HEK293 (cell line): ENCODE results near the gene NUDCD2.

Source experiments
- CTCF ChIP-seq: fragments of 450-650 bp; formaldehyde crosslinking; IDR thresholded peaks from 2 replicates; pipeline ENCODE4 v1.5.1; 2016; ENCODE audit warnings: missing biosample characterization, missing genetic modification characterization
- KLF1 ChIP-seq: fragments of 450-650 bp; formaldehyde crosslinking; IDR thresholded peaks from 2 replicates; pipeline ENCODE4 v1.5.1; 2016; ENCODE audit warnings: missing biosample characterization, missing genetic modification characterization
- KLF16 ChIP-seq: fragments of 450-650 bp; formaldehyde crosslinking; IDR thresholded peaks from 2 replicates; pipeline ENCODE4 v1.5.1; 2017; ENCODE audit warnings: missing biosample characterization, missing genetic modification characterization
- OSR2 ChIP-seq: fragments of 450-650 bp; formaldehyde crosslinking; IDR thresholded peaks from 2 replicates; pipeline ENCODE4 v1.5.1; 2016; ENCODE audit warnings: missing biosample characterization, missing genetic modification characterization
- WT1 ChIP-seq: fragments of 450-650 bp; formaldehyde crosslinking; IDR thresholded peaks from 2 replicates; pipeline ENCODE4 v1.5.1; 2016; ENCODE audit warnings: missing biosample characterization, missing genetic modification characterization
- ZBTB21 ChIP-seq: fragments of 450-650 bp; formaldehyde crosslinking; IDR thresholded peaks from 2 replicates; pipeline ENCODE4 v1.5.1; 2017; ENCODE audit warnings: missing biosample characterization, missing genetic modification characterization
- ZNF174 ChIP-seq: fragments of 450-650 bp; formaldehyde crosslinking; IDR thresholded peaks from 2 replicates; pipeline ENCODE4 v1.5.0; 2017; ENCODE audit warnings: missing biosample characterization, mild to moderate bottlenecking, missing genetic modification characterization
- ZNF449 ChIP-seq: fragments of 450-650 bp; formaldehyde crosslinking; IDR thresholded peaks from 2 replicates; pipeline ENCODE4 v1.5.1; 2017; ENCODE audit warnings: missing biosample characterization, mild to moderate bottlenecking, missing genetic modification characterization, moderate library complexity
- ZNF529 ChIP-seq: fragments of 450-650 bp; formaldehyde crosslinking; IDR thresholded peaks from 2 replicates; pipeline ENCODE4 v1.5.1; 2017; ENCODE audit warnings: missing genetic modification characterization, missing biosample characterization; ENCODE audit not compliant: insufficient replicate concordance
- TF ChIP-seq, protein P1 (sequence below): fragments of 450-650 bp; formaldehyde crosslinking; IDR thresholded peaks from 2 replicates; pipeline ENCODE4 v1.5.1; 2016; ENCODE audit warnings: missing biosample characterization, missing genetic modification characterization

GRCh38 chr5:163497315-163497714 lies 37.4 kb upstream of the NUDCD2 start:
- TF ChIP-seq CTCF (tag by site-specific recombination) (no peak), ZBTB21 (no peak), WT1 (tag by site-specific recombination) (no peak), OSR2 (tag by site-specific recombination) (no peak), KLF1 (tag by site-specific recombination) (no peak), KLF16 (tag by site-specific recombination) (no peak), ZNF449 (tag by site-specific recombination) (no peak), ZNF174 (tag by site-specific recombination) (no peak), ZNF529 (no peak)
- TF ChIP-seq, protein P1, sequence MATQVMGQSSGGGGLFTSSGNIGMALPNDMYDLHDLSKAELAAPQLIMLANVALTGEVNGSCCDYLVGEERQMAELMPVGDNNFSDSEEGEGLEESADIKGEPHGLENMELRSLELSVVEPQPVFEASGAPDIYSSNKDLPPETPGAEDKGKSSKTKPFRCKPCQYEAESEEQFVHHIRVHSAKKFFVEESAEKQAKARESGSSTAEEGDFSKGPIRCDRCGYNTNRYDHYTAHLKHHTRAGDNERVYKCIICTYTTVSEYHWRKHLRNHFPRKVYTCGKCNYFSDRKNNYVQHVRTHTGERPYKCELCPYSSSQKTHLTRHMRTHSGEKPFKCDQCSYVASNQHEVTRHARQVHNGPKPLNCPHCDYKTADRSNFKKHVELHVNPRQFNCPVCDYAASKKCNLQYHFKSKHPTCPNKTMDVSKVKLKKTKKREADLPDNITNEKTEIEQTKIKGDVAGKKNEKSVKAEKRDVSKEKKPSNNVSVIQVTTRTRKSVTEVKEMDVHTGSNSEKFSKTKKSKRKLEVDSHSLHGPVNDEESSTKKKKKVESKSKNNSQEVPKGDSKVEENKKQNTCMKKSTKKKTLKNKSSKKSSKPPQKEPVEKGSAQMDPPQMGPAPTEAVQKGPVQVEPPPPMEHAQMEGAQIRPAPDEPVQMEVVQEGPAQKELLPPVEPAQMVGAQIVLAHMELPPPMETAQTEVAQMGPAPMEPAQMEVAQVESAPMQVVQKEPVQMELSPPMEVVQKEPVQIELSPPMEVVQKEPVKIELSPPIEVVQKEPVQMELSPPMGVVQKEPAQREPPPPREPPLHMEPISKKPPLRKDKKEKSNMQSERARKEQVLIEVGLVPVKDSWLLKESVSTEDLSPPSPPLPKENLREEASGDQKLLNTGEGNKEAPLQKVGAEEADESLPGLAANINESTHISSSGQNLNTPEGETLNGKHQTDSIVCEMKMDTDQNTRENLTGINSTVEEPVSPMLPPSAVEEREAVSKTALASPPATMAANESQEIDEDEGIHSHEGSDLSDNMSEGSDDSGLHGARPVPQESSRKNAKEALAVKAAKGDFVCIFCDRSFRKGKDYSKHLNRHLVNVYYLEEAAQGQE (tag by site-specific recombination), result no peak
